NCI-H2081 treated with DMSO at 0.1 percent for 48 hours (cell line): ENCODE data around the gene RMP24.
"Not testable (repeated sequence)": the region's sequence is repeated elsewhere in the genome, so short reads cannot be mapped to it uniquely, and the experiment has no call there.

Experiments used
- DNase-seq: peaks from one replicate; lab custom pipeline; 2025; lab: John Stamatoyannopoulos, UW

The RMP24 gene

DNA sequence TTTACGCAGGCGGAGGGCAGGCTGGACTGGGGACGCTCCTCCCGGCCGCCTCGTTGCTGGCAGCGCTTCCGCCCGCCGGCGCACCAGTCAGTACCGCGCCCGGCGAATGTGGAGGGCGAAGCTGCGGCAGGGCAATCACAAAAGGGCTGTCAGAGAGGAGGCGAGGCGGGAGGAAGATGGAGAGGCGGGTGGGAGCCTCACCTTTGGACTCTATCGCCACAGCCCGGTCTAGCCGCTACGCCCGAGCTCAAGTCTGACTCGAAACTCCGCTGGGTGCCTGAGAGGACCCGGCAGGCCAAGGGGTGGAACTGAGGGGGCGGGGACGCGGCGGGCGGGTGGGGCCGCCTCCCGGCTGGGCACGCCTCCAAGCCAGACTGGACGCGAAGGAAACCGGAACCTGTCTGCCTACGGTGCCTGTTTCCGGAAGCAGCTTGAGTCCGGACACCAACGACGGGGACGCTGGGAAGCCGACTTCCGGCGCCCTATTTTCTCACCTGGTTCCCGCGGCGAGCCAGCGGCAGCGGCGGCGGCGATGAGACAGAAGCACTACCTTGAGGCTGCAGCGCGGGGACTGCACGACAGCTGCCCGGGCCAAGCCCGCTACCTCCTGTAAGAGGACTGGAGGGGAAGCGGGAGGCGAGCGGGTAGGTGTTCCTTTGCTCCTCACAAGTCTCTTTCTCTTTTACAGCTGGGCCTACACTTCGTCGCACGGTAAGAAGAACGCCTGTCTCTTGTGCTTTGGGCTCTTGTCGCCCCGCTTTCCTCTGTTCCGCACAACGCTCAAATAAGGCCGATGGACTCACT is at the start of gene RMP24:
Gene RMP24 (plus strand): TSS at position 483 of the 804 bp plus-strand sequence.
- peak; percentile 68 for DNase-seq

DNA sequence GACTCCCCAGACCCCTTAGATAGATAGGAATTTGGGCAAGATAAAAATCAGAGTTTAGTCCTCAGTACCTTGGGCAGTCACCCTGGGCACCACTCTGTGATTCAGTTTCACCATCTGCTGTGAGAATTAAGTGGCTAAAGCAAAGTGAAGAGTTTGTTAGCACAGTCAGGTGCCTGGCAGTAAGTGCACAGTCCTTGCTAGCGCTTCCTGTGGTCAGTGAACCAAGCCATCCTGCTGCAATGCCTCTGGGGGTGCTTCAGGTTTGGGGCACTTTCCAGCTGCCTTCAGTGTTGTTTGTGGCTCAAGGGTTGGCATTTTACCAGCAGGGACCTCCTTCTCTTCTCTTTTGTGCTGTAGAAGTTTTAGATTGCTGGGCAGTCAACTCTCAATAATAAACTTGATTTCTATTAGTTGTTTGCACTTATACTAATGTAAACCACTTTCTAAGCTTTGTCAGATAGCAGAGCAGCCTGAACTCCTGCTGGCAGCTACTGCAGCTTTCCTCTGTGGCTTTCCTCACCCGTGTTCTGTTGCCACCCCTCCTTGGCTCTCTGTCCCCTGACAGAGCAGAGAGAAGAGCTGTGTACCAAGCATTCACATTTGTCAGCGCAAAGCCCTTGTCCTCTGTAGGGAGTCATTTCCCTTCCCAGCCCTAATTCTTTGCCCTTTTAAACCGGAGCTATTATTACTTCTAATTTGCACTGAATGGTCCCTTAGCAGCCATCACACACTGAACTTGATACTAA is 48.4 kb upstream of the RMP24 start:
- DNase-seq, result no peak

DNA sequence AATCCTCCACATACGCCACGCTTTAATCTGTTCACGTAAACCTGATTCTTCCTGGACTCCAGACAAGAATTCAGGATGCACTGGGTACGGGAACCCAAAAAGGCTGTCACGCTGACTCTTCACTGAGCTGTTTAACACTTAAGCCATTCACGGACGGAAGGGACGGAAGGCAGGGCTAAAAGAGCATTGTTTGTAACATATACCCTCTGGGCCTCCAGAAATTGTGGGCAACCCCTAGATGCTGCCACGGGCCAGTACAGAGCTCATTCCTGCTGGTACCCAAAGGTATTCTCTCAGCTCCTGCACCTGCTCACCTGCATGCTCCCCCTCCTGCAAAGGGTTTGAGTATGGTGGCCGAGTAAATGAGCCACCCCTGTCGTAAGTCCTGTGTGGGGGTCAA is 45.6 kb upstream of the RMP24 start:
- no peak for DNase-seq

DNA sequence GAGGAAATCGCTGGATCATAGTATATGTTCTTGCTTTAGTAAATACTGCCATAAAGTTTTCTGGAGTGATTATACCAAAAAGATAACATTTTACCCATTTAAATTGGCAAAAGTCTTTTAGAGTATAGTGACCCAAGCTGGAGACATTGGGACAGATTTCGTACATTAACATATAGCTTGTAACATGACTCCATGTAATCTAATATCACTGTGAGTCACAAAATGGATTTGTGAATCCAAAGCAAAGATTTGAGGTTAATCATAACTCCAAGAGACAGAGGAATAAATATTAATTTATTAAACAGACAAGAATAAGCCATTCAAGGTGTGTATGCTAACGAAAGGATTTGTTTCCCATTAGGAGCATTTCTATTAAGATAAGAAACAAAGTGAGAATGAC is 45.0 kb upstream of the RMP24 start:
- DNase-seq, result no peak

DNA sequence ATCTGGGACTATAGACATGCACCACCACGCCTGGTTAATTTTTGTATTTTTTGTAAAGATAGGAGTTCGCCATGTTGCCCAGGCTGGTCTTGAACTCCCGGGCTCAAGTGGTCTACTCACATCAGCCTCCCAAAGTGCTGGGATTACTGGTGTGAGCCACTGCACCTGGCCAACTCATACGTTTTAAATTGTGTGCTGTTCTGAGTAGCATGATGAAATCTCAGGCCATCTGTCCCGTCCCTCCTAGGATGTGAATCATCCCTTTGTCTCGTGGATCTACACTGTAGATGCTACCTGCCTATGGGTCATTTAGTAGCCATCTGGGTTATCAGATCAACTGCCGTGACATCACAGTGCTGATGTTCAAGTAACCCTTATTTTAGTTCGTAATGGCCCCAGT is 38.5 kb upstream of the RMP24 start:
- no peak for DNase-seq

DNA sequence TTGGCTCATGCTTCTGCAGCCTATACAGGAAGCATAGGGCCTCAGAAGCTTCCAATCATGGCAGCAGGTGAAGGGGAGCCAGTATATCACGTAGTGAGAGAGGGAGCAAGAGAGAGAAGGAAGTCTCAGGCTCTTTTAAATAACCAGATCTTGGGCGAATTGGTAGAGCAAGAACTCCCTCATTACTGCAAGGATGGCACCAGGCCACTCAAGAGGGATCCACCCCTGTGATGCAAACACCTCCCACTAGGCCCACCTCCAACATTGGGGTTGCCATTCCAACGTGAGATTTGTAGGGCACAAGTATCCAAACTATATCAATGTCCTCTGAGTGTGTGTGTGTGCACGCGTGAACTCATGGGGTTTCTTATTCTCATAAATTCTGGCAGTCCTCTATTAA is 37.6 kb upstream of the RMP24 start:
- no peak for DNase-seq

DNA sequence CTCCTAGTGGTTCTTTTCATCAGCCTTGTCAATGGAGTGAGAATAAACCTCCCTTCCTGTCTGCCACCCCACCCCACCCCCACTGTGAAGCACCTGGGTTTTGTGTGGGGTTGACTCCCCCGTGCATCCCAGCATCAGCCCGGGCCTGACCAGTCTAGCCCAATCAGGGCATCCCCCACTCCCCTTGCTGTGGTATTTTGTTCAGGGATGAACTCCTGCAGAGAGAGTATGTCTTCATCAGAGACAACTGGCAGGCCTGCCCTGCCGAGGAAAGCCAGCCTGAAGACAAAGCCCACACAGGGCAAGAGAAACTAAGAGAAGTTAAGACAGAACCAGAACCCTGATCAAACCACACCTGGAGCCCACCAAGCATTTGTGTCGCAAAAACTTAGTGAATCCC is 36.7 kb upstream of the RMP24 start:
- DNase-seq, result no peak

DNA sequence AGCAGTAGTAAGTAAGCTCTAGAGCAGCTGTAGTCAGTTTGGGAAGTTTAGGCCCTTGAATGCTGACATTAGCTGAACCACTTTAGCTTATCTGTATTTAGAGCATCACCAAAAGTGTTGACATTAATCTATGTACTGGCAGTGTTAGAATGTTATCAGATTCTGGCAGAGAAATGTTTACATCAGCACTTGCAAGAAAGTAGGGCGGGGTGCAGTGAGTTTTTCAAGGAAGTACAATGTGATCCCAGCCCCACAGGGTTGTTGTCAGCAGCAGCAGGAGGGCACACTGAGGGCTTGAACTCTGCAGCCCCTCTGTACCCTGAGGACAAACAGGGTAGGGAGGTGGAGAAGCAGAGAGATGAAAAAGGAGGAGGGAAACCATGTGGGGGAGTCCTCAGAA is 35.5 kb upstream of the RMP24 start:
- no peak for DNase-seq

DNA sequence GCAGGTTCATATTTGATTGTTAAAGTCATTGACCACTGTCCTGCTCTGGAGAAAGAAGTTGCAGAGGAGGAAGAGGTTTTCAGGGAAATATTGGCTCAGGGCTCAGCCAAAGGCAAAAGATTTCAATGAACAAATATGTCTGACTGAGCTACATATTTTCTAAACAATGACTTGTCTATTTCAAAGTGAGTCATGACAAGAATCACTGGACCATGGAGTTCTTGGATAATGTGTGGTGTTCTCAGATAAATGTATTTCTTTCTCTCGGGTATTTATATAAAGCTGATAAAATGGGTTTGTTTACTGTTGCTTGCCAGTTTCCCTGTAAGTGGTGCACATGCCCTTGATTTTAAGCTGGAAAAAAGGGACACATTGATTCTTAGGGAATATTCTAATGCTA is 34.3 kb upstream of the RMP24 start:
- no peak for DNase-seq

DNA sequence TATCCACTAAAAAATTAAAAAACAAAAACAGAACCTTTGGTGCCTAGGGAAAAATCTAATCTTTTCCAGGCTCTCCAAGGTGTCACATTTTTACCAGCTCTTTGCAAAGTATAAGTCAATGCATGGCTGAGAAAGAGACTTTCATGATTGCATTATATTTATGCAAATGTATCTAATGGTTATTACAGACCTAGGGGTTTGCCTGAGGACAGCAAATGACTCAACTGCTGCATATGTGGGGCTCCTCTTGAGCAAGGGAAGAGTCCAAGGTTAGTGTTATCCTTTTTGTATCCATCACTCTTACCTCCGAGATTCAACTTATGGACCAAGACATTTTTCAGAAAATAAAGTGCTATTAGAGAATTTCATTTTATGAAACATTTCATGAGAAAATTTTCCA is 33.9 kb upstream of the RMP24 start:
- DNase-seq, result no peak

DNA sequence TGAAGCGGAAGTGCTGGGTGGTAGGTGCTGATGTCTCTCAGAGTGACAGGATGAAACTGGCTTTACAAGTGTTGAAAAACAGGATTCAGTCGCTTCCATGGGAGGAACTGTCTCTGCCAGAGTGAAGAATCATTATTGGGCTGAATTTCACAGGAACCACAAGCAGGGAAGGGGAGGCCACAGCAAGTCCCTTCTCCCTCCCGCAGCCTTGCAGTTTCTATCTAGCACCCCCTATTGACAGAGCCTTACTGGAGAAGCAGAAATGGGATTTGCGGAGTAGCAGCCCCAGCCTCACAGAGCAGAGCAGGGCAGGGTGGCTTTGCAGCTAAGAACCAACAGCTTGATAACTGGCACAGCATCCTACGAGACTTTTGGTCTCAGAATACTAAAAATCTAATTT is 33.3 kb upstream of the RMP24 start:
- DNase-seq, result no peak

DNA sequence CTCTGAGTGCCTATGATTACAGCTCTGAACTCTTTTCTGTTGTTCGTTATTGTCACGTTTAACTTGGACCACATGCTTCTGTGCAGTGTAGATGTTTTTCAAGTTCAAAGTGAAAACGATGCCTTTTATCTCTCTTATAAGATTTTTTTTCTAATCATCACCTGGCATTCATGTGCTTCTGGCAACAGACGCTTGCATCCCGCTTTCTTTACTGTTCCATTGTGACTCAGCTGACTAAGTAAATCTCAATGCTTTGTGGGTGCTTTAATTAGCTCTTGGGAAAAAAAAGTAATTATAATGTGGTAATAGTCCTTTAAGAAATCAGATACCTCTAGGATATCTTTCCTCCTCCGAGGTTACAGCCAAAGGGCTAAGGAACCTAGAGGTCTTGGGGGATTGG is 31.2 kb upstream of the RMP24 start:
- no peak for DNase-seq

DNA sequence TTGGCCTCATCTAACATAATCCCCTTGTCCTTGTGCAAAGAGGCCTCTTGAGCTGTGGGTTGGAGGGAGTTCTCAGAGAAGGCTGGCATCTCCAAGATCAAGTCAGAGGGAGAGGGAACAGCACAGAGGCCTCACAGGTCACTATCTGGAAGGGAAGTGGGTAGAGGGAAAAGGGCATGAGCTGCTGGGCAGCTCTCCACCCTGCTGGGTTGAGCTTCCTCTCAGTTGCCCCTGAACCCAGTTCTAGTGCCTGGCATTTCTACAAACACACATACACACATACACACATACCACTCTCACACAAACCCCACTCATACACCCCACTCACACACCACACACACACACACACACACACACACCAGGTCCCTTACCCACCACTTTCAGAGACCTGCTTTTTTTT is 30.3 kb upstream of the RMP24 start:
- DNase-seq, result no peak

DNA sequence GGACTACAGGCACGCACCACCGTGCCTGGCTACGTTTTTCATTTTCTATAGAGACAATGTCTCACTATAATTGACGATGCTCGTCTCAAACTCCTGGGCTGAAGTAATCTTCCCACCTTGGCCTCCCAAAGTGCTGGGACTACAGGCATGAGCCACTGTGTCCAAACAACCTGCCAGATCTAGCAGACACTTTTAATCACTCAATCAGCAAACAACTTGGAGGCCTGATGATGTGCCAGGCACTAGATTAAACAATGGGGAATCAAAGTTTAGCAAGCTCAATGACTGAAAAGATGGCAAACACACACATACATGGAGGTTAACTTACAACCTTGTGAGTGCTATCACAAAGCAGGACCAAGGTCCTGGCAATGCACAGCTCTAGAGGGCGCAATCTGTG is 29.8 kb upstream of the RMP24 start:
- no peak for DNase-seq

DNA sequence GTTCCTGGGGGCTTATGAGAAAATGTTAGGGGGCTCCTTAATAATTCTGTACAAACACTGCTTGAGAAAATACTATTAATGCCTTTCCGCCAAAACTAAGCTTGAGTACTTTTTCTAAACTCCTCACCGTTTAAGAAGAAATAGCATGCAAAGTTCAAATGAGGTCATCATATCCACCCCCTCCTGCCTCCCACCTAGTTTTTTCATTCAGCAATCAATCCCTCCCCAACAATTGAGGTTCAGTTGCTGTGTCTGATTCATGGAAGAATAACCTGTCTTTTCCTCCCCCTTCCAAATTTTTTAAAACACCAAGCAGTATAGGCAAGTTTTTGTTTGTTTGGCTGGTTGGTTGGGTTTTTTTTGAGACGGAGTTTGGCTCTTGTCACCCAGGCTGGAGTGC is 24.4 kb upstream of the RMP24 start:
- no peak for DNase-seq

DNA sequence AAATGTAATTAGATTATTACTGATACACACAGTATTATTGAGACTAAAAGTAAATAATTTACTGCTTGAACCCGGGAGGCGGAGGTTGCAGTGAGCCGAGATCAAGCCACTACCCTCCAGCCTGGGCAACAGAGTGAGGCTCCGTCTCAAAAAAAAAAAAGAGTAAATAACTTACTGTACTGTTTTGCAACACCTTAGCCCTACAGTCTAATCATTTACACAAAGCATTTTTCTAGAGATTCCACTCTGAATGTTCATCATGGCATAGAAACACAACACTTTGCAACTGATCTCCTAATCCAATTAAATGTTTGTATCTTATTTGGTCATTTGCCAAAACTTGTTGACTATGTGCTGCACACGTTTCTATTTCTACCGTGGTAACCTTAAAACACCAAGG is 23.4 kb upstream of the RMP24 start:
- DNase-seq, result no peak

DNA sequence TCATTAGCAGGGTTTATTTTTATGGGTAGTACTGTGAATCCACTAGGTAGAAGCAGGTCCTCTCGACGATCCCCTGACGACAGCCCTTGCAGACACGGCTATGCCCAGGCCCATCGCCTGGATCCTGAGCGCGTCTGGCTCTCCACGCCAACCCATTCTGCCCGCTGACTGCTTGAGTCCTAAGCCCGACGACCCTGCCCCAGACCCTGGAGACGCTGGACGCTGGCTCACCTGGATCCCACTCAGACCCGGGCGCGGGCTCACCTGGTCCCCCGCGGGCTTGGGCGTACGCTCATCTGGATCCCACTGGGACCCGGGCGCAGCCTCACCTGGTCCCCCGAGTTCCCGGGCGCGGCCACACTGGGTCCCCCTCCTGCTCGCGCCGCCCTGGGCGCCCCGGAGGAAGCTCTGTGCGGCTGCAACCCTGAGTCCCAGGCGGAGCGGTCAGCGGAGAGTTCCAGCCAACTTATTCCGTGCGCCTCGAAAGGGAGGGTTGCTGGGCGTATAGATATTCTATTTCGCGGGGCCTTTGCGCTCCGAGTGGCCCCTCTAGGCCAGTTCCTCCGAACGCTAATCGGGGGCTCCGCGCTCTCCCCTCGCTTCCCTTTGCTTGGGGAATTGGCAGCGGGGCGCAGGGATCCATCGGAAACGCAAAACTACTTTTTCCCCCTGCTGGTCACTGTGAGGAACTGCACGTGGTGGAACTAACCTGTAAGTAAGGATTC is 22.4 kb upstream of the RMP24 start:
- DNase-seq, result no peak

DNA sequence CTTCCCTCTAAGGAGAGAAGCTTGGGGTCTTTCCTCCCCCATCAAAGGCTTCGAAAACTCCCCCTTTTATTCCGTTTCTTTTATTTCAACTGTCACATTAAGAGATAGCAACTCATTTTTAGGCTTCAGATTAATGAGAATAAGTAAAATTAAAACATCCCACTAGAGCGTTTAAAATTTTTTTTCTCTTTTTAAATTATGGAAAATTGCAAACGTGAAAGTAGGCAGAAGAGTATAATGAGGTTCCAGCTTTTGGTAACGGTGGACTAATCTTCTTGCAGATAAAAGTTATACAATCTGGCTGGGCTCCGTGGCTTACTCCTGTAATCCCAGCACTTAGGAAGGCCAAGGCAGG is 21.9 kb upstream of the RMP24 start:
- DNase-seq, result no peak

DNA sequence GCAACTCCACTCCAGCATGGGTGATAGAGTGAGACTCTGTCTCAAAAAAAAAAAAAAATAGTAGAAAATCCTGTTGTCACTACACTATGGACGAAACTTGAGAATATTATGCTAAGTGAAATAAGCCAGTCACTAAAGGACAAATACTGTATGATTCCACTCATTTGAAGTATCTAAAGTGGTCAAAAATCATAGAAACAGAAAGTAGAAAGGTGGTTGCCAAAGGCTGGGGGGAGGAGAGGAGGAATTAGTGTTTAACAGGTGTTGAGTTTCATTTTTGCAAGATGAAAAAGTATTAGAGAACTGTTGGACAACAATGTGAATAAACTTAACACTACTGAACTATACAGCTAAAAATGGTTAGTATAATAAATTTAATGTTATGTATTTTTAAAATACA is 18.8 kb upstream of the RMP24 start:
- no peak for DNase-seq

DNA sequence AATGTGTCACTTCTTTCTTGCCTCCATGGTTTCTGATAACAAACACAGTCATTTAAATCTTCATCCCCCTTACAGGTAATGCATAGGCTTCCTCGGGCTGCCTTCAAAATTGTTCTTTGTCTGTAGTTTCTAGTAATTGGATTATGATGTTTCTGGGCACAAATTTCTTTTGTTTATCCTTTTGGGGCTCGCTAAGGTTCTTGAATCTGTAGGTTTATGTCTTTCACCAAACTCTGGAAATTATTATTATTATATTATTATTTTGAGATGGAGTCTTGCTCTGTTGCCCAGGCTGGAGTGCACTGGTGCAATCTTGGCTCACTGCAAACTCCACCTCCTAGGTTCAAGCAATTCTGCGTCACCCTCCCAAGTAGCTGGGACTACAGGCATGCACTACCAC is 16.3 kb upstream of the RMP24 start:
- DNase-seq, result no peak

DNA sequence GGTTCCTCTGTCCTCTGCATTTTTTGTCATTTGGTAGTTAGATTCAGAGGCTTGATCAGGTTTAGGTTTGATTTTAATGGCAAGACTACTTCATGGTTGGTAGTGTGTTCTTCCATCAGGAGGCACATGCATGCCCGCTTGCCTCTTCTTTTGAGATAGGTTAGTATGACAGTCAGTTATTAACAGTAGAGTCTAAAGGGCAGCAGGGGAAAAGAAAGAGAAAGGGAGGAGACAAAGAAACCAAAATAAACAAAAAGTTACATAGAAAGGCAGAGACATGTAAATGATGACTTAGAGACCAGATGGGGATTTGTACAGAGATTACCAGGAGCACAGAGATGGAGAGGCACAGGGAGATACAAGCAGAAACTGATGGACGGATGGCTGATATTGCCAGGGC is 10.2 kb upstream of the RMP24 start:
- DNase-seq, result no peak

DNA sequence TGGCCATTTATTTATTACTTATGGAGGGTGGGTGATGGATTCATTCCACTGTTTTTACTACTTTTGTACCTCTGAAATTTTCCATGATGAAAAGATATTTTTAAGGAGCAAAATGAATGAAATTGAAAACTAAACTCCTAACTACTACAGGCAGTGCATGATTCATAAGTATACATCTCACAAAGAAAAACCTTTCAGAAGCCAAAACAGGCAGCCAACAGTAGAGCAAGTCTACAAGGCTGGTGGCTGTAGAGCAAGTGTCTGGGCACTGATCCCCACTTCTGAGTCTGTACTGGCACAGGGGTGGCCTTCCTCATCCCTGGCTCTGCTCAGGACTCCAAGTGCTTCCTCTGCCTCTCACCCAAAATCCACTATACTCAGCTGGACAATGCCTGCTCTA is 8.2 kb upstream of the RMP24 start:
- no peak for DNase-seq

DNA sequence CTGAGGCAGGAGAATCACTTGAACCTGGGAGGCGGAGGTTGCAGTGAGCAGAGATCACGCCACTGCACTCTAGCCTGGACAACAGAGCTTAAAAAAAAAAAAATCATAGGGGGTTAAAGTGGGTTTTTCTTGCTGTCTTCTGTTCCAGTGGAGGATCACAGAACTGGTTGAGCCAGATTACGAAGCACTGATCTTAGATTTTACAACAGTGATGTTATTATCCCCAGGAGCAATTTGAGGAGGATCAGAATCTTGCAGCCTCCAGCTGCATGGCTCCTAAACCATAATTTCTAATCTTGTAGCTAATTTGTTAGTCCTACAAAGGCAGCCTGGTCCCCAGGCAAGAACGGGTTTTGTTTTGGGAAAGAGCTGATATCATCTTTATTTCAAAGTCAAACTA is 4.6 kb upstream of the RMP24 start:
- DNase-seq, result not testable (repeated sequence)
